HCT116 (cell line): ENCODE measurements around the gene FAM170B. TPM values are rescaled to one million over a fixed set of nuclear protein-coding genes. Genes with fewer than 3 reads are reported as not detected.

Source experiments
- ATAC-seq: fragments of 200-7000 bp; cut with Tn5 transposase; 2 replicates; pipeline ENCODE4 v1.9.1; 2020; ENCODE audit warnings: mild to moderate bottlenecking, moderate library complexity
- BruUV-seq: library from RNA; stranded (reverse); fragments of 400-500 nt; replicated peaks from 2 replicates; lab custom pipeline; 2021; lab: Mats Ljungman, UMichigan
- CTCF ChIA-PET: fragments of 300-600 bp; sonication (Branson Sonifier 250); formaldehyde crosslinking; loops from one replicate; lab custom pipeline; 2021; ENCODE audit warnings: antibody characterized with exemption; lab: Charles Lee
- POLR2A ChIA-PET: fragments of 300-600, 350-600 bp; sonication (Branson Sonifier 250); formaldehyde crosslinking; loops from one replicate; lab custom pipeline; 2021; ENCODE audit warnings: antibody characterized with exemption; lab: Charles Lee
- RAD21 ChIA-PET, 2 experiments: fragments of 300-600 bp; sonication (Branson Sonifier 250); formaldehyde crosslinking; loops; one replicate each; lab custom pipeline; 2023; ENCODE audit warnings: low total read pairs in 2 of 2; ENCODE audit not compliant: uncharacterized antibody in 2 of 2, unreplicated experiment in 2 of 2, low non-redundant PET in 1 of 2; lab: Charles Lee
- DNase-seq: peaks from one replicate; pipeline ENCODE4 v3.0.0-alpha.2; 2010; ENCODE audit warnings: low read depth, low spot score
- H2AFZ ChIP-seq: fragments of 200-600 bp; shearing (Covaris generic), sonication (generic); 2 replicates; pipeline ENCODE4 v1.6.1; 2017; ENCODE audit warnings: low read depth, mixed run types, mixed read lengths, antibody characterized with exemption, low read length; ENCODE audit not compliant: poor library complexity, severe bottlenecking
- H3K27ac ChIP-seq: 2 replicates; pipeline ENCODE4 v1.5.1; 2012; ENCODE audit warnings: low read depth, low read length
- H3K27me3 ChIP-seq: fragments of 200-600 bp; sonication (generic); 2 replicates; pipeline ENCODE4 v1.6.1; 2016; ENCODE audit warnings: mixed run types, low read length, mixed read lengths; ENCODE audit not compliant: insufficient read depth
- H3K36me3 ChIP-seq, 2 experiments: fragments of 200-500 bp in 1 of 2; fragments of 200-600 bp in 1 of 2; sonication (Bioruptor generic) in 1 of 2; sonication (generic) in 1 of 2; 2 replicates each; pipeline versions ENCODE4 v1.5.1 to v1.6.1; 2014 to 2016; ENCODE audit warnings: low read length in 2 of 2, inconsistent platforms in 1 of 2, mixed read lengths in 1 of 2, mixed run types in 1 of 2; ENCODE audit not compliant: insufficient read depth in 2 of 2, control insufficient read depth in 1 of 2
- H3K4me1 ChIP-seq, 2 experiments: fragments of 200-600 bp in 1 of 2; sonication (generic) in 1 of 2; 2 replicates each; pipeline versions ENCODE4 v1.5.1 to v1.6.1; 2012 to 2017; ENCODE audit warnings: low read length in 2 of 2, inconsistent platforms in 1 of 2, mild to moderate bottlenecking in 1 of 2, mixed read lengths in 1 of 2, mixed run types in 1 of 2, moderate library complexity in 1 of 2; ENCODE audit not compliant: insufficient read depth in 2 of 2, control insufficient read depth in 1 of 2
- H3K4me2 ChIP-seq: fragments of 200-600 bp; sonication (generic); 2 replicates; pipeline ENCODE4 v1.6.1; 2017; ENCODE audit warnings: mixed run types, low read length, mixed read lengths
- H3K4me3 ChIP-seq, 2 experiments: fragments of 200-600 bp in 1 of 2; sonication (generic) in 1 of 2; replicated peaks in 1 of 2; 2 replicates each; pipeline ENCODE4 v1.5.1; 2011 to 2016; ENCODE audit warnings: low read length in 2 of 2, control low read depth in 1 of 2, low read depth in 1 of 2, mild to moderate bottlenecking in 1 of 2, mixed read lengths in 1 of 2, mixed run types in 1 of 2
- H3K79me2 ChIP-seq: fragments of 200-600 bp; sonication (generic); 2 replicates; pipeline ENCODE4 v1.6.1; 2017; ENCODE audit warnings: mild to moderate bottlenecking, mixed run types, low read length, moderate library complexity, mixed read lengths; ENCODE audit not compliant: insufficient read depth
- H3K9ac ChIP-seq: fragments of 200-600 bp; sonication (generic); 2 replicates; pipeline ENCODE4 v1.6.1; 2016; ENCODE audit warnings: low read length, mixed read lengths
- H3K9me2 ChIP-seq: fragments of 200-600 bp; sonication (generic), shearing (Covaris generic); 2 replicates; pipeline ENCODE4 v1.6.1; 2017; ENCODE audit warnings: mixed run types, mild to moderate bottlenecking, moderate library complexity; ENCODE audit not compliant: insufficient read depth
- H3K9me3 ChIP-seq, 2 experiments: fragments of 200-500 bp in 1 of 2; fragments of 200-600 bp in 1 of 2; sonication (Bioruptor generic) in 1 of 2; sonication (generic) in 1 of 2; 2 replicates each; pipeline ENCODE4 v1.6.1; 2014 to 2017; ENCODE audit warnings: low read length in 2 of 2, mixed read lengths in 2 of 2, inconsistent platforms in 1 of 2, low read depth in 1 of 2, mild to moderate bottlenecking in 1 of 2, mixed run types in 1 of 2, moderate library complexity in 1 of 2; ENCODE audit not compliant: control insufficient read depth in 1 of 2, insufficient read depth in 1 of 2
- H4K20me1 ChIP-seq: fragments of 200-600 bp; sonication (generic), shearing (Covaris generic); 2 replicates; pipeline ENCODE4 v1.6.1; 2017; ENCODE audit warnings: mixed run types, mild to moderate bottlenecking, moderate library complexity; ENCODE audit not compliant: insufficient read depth
- CBX3 ChIP-seq: IDR thresholded peaks from 2 replicates; pipeline ENCODE4 v1.6.1; 2012; ENCODE audit warnings: low read depth
- CEBPB ChIP-seq: IDR thresholded peaks from 2 replicates; pipeline ENCODE4 v1.6.1; 2012; ENCODE audit warnings: low read depth
- ELF1 ChIP-seq: IDR thresholded peaks from 2 replicates; pipeline ENCODE4 v1.6.1; 2012; ENCODE audit warnings: low read depth, borderline replicate concordance
- EZH2 ChIP-seq: fragments of 200-600 bp; sonication (generic); IDR thresholded peaks from 2 replicates; pipeline ENCODE4 v1.6.1; 2017; ENCODE audit warnings: antibody characterized with exemption, mixed run types
- EZH2phosphoT487 ChIP-seq: fragments of 200-600 bp; IDR thresholded peaks from 2 replicates; pipeline ENCODE4 v1.6.1; 2018; ENCODE audit warnings: antibody characterized with exemption, borderline replicate concordance
- FOSL1 ChIP-seq: IDR thresholded peaks from 2 replicates; pipeline ENCODE4 v1.6.1; 2012; ENCODE audit warnings: low read depth
- JUND ChIP-seq: IDR thresholded peaks from 2 replicates; pipeline ENCODE4 v1.6.1; 2012
- POLR2A ChIP-seq: IDR thresholded peaks from 2 replicates; pipeline ENCODE4 v1.7.0; 2011; ENCODE audit warnings: borderline replicate concordance; ENCODE audit not compliant: insufficient read depth, insufficient read length; ENCODE audit errors: extremely low read depth
- POLR2AphosphoS5 ChIP-seq: IDR thresholded peaks from 2 replicates; pipeline ENCODE4 v1.6.1; 2011; ENCODE audit warnings: mild to moderate bottlenecking, low read depth, low read length, moderate library complexity
- RAD21 ChIP-seq: IDR thresholded peaks from 2 replicates; pipeline ENCODE4 v1.6.1; 2012; ENCODE audit warnings: low read depth, mild to moderate bottlenecking
- SIN3A ChIP-seq: IDR thresholded peaks from 2 replicates; pipeline ENCODE4 v1.6.1; 2012; ENCODE audit warnings: low read depth
- SP1 ChIP-seq: IDR thresholded peaks from 2 replicates; pipeline ENCODE4 v1.6.1; 2012; ENCODE audit warnings: low read depth
- SRF ChIP-seq: IDR thresholded peaks from 2 replicates; pipeline ENCODE4 v1.6.1; 2012; ENCODE audit warnings: low read depth
- TCF7L2 ChIP-seq: IDR thresholded peaks from 2 replicates; pipeline ENCODE4 v1.7.0; 2011; ENCODE audit warnings: borderline replicate concordance, inconsistent platforms; ENCODE audit not compliant: insufficient read depth, insufficient read length; ENCODE audit errors: extremely low read depth
- ZFX ChIP-seq: fragments of 450-650 bp; IDR thresholded peaks from 2 replicates; pipeline ENCODE4 v1.6.1; 2017
- ZNF274 ChIP-seq: fragments of 200-500 bp; sonication (Bioruptor generic); IDR thresholded peaks from 2 replicates; pipeline ENCODE4 v1.6.1; 2014; ENCODE audit warnings: mild to moderate bottlenecking, low read depth, low read length, inconsistent platforms
- intact Hi-C: fragments of 100-400 bp; cut with micrococcal nuclease; formaldehyde crosslinking; loops from 2 replicates; pipeline ENCODE4 v1.10.0; 2022
- total RNA-seq: library from RNA; stranded (reverse); gene quantifications from one replicate; pipeline ENCODE4 v1.2.1, GENCODE V29; 2021; ENCODE audit not compliant: unreplicated experiment
- TF ChIP-seq, protein P1 (sequence below), 3 experiments: fragments of 200-600 bp in 1 of 3; sonication (generic) in 1 of 3; IDR thresholded peaks in 2 of 3; conservative IDR thresholded peaks in 1 of 3; 2 replicates each; pipeline ENCODE4 v1.5.1; 2012 to 2017; ENCODE audit warnings: low read depth in 2 of 3, low read length in 2 of 3, antibody characterized with exemption in 1 of 3, borderline replicate concordance in 1 of 3, control low read depth in 1 of 3, mild to moderate bottlenecking in 1 of 3, mixed read lengths in 1 of 3, mixed run types in 1 of 3, moderate library complexity in 1 of 3; ENCODE audit not compliant: insufficient read depth in 1 of 3
- TF ChIP-seq, protein P2 (sequence below): IDR thresholded peaks from 2 replicates; pipeline ENCODE4 v1.6.1; 2012

Gene FAM170B
- total RNA-seq, 1 experiment from 2014 or later = not detected

DNA sequence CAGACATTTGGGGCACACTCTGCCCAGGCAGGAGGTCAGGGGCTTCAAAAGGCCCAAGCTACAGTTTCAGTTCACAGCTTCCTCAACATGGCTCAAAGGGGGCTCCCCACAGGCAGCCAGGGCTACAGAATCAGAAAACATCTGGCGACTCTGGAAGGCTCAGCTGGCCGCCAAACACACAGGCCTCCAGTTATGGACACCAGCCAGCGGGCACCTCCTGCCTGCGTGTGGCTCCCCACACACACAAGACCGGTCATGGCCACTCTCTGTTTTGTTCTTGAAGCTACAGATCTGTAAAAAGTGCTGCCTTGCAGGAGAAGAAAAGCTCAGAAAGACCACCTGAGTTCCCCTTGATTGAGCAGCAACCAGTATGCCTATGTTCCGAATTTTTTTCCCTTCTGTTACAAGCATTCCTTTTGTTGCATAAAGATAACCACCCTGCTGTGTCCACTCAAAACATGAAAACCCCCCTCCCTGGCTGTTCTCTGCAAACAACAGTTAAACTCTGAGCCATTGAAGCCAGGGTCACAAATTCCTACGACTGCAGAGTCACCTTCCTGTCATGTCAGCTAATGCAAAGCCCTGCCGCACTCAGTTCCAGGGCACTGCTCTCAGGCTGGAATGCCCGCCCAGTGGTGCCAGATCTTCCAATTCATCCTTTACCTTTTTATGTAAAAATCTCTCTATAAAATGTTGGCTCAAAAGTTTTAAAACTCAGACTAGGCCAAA, 52.1 kb downstream of the FAM170B start:
- no peaks in the 10 kb centered on the region for H3K9me3 ChIP-seq
- H3K9me2 ChIP-seq = no peaks in the 10 kb centered on the region
- H2AFZ ChIP-seq = no peak overlapping the region
- H3K79me2 ChIP-seq = no peaks in the 10 kb centered on the region
- CTCF ChIA-PET = no interaction called here
- no peaks in the 10 kb centered on the region for H3K4me1 ChIP-seq
- H3K9ac ChIP-seq = no peak overlapping the region
- H3K27ac ChIP-seq = no peak overlapping the region
- POLR2A ChIA-PET = no interaction called here
- H4K20me1 ChIP-seq = no peaks in the 10 kb centered on the region
- intact Hi-C loops = no loop called here
- RAD21 ChIA-PET = no interaction called here
- no TSS peak for BruUV-seq
- H3K4me3 ChIP-seq = no peak overlapping the region
- DNase-seq (no peak), ATAC-seq (no peak)
- no peaks in the 10 kb centered on the region for H3K36me3 ChIP-seq
- H3K27me3 ChIP-seq = peaks cover 51% of the 10 kb centered on the region
- TF ChIP-seq CEBPB = no peak
- no peak for TF ChIP-seq SIN3A
- no peak for TF ChIP-seq ELF1
- no peak for TF ChIP-seq RAD21
- no peak for TF ChIP-seq SRF
- TF ChIP-seq, protein P1, sequence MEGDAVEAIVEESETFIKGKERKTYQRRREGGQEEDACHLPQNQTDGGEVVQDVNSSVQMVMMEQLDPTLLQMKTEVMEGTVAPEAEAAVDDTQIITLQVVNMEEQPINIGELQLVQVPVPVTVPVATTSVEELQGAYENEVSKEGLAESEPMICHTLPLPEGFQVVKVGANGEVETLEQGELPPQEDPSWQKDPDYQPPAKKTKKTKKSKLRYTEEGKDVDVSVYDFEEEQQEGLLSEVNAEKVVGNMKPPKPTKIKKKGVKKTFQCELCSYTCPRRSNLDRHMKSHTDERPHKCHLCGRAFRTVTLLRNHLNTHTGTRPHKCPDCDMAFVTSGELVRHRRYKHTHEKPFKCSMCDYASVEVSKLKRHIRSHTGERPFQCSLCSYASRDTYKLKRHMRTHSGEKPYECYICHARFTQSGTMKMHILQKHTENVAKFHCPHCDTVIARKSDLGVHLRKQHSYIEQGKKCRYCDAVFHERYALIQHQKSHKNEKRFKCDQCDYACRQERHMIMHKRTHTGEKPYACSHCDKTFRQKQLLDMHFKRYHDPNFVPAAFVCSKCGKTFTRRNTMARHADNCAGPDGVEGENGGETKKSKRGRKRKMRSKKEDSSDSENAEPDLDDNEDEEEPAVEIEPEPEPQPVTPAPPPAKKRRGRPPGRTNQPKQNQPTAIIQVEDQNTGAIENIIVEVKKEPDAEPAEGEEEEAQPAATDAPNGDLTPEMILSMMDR (IDR thresholded peaks at IDR 0.05 in 2 of 3, conservative IDR thresholded peaks at IDR 0.05 in 1 of 3; ENCODE audit: borderline replicate concordance in 1 of 3, insufficient read depth in 1 of 3, low read depth in 2 of 3, low read length in 2 of 3) = no peak
- TF ChIP-seq EZH2 = no peak
- TF ChIP-seq POLR2A = no peak
- no peak for TF ChIP-seq TCF7L2
- TF ChIP-seq JUND = no peak
- TF ChIP-seq, protein P2, sequence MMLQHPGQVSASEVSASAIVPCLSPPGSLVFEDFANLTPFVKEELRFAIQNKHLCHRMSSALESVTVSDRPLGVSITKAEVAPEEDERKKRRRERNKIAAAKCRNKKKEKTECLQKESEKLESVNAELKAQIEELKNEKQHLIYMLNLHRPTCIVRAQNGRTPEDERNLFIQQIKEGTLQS = no peak
- no peak for TF ChIP-seq ZNF274
- no peak for TF ChIP-seq SP1
- TF ChIP-seq EZH2phosphoT487 = no peak
- no peak for TF ChIP-seq FOSL1
- TF ChIP-seq ZFX = no peak
- TF ChIP-seq POLR2AphosphoS5 = no peak
- no peak for TF ChIP-seq CBX3
- no peak overlapping the region for H3K4me2 ChIP-seq

Other genes starting within 250 kb of the FAM170B start
- gene LRRC18, start 194.2 kb downstream of the FAM170B start, total RNA-seq = not detected
- 0.07 TPM for gene VSTM4, start 18.5 kb downstream of the FAM170B start, total RNA-seq
- gene TMEM273, start 54.4 kb upstream of the FAM170B start, total RNA-seq = not detected
- not detected for gene C10orf71, start 165.1 kb upstream of the FAM170B start, total RNA-seq